ENCODE results near the gene TRAPPC8.
"Not testable (repeated sequence)": the region's sequence is repeated elsewhere in the genome, so short reads cannot be mapped to it uniquely, and the experiment has no call there.

Gene TRAPPC8

DNA sequence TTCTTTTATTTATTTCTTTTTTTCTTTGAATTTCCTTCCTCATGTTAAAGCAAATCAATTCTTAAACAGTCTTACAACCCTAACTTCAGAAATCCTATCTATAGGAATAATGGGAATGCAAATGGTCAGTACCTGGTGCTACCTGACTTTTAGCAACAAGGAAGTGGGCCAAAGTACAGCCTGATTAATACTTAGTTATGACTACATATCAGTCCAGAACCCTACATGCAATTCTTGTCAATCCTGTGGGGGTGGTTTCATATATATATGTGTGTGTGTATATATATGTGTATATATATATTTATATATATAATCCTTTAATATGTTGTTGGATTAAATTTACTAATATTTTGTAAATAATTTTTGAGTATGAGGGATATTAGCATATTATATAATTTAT is 14.8 kb upstream of the TRAPPC8 start:
- DNase-seq (ENCODE audit: low read depth): no peak
- TF ChIP-seq, protein P1, sequence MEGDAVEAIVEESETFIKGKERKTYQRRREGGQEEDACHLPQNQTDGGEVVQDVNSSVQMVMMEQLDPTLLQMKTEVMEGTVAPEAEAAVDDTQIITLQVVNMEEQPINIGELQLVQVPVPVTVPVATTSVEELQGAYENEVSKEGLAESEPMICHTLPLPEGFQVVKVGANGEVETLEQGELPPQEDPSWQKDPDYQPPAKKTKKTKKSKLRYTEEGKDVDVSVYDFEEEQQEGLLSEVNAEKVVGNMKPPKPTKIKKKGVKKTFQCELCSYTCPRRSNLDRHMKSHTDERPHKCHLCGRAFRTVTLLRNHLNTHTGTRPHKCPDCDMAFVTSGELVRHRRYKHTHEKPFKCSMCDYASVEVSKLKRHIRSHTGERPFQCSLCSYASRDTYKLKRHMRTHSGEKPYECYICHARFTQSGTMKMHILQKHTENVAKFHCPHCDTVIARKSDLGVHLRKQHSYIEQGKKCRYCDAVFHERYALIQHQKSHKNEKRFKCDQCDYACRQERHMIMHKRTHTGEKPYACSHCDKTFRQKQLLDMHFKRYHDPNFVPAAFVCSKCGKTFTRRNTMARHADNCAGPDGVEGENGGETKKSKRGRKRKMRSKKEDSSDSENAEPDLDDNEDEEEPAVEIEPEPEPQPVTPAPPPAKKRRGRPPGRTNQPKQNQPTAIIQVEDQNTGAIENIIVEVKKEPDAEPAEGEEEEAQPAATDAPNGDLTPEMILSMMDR (IDR thresholded peaks at IDR 0.05; ENCODE audit: low read length, missing control alignments): no peak
- no peak overlapping the region for H3K4me3 ChIP-seq (replicated peaks; ENCODE audit: low read depth, low read length)

DNA sequence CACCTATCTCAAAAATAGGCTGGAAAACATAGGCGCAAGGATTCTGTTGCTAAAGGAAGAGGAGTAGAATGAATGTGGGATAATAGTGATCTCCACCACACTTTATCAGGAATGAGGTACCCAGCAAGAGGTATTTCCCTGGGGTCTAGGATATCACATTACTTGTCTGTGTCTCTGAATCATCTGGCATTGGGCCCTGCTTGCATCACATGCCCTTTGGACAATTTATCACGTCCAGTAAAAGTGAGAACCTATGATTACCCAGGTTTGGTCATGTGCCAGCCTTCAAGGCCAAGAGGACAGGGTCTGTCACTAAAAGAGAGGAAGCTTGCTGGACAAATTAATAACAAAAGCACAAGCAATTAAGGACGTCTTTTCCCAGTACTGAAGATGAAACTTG is 11.4 kb upstream of the TRAPPC8 start:
- peak; percentile 25 for DNase-seq (ENCODE audit: low read depth)
- TF ChIP-seq, protein P1 (IDR thresholded peaks at IDR 0.05; ENCODE audit: low read length, missing control alignments): no peak
- H3K4me3 ChIP-seq (replicated peaks; ENCODE audit: low read depth, low read length): no peak overlapping the region

DNA sequence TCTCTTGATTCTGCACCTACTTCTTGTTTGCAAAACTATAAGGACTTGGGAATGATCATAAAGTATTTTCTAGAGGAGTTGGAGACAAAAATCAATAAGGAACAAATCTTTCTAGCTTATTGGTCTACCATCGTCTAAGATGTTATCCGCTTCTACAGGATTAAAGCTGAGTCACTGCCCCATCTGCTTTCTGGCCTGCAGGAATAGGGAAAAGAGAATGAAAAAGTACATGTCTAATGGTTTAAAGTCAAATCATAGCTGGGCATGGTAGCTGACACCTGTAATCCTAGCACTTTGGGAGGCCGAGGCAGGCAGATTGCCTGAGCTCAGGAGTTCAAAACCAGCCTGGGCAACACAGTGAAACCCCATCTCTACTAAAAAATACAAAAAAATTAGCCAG is 10.8 kb upstream of the TRAPPC8 start:
- not testable (repeated sequence) for H3K4me3 ChIP-seq (replicated peaks; ENCODE audit: low read depth, low read length); DNase-seq (ENCODE audit: low read depth)

DNA sequence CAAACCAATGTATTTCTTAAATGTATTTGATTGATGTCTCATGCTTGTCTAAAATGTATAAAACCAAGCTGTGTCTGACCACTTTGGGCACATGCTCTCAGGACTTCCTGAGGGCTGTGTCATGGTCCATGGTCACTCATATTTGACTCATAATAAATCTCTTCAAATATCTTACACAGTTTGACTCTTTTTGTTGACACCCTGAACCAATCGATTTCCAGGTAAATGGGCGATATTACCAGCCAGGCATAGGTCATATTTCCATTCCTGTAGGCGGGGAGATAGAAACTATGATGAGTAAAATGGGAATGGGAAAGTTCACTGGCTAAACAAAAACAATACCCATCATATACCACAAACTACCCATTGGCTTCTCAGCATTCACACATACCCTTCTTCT is 9.3 kb upstream of the TRAPPC8 start:
- TF ChIP-seq, protein P1 (IDR thresholded peaks at IDR 0.05; ENCODE audit: low read length, missing control alignments): no peak
- no peak for DNase-seq (ENCODE audit: low read depth)
- H3K4me3 ChIP-seq (replicated peaks; ENCODE audit: low read depth, low read length): no peak overlapping the region

DNA sequence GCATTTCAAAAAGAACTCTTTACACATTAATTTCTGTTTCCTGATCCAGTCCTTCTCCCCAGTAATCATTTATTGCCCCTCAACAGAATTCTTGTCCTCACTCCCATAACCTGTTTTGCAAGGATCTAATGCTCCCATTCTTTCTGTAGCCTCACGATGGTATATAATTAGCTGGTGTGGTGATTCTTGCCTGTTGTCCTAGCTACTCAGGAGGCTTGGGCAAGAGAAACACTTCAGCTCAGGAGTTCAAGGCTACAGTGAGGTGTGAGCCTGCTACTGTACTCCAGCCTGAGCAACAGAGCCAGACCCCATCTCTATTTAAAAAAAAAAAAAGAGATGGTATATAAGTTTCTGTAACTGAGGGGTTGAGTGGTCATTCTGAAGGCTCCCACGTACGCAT is 7.7 kb upstream of the TRAPPC8 start:
- DNase-seq (ENCODE audit: low read depth): no peak
- TF ChIP-seq, protein P1 (IDR thresholded peaks at IDR 0.05; ENCODE audit: low read length, missing control alignments): no peak
- H3K4me3 ChIP-seq (replicated peaks; ENCODE audit: low read depth, low read length): no peak overlapping the region

DNA sequence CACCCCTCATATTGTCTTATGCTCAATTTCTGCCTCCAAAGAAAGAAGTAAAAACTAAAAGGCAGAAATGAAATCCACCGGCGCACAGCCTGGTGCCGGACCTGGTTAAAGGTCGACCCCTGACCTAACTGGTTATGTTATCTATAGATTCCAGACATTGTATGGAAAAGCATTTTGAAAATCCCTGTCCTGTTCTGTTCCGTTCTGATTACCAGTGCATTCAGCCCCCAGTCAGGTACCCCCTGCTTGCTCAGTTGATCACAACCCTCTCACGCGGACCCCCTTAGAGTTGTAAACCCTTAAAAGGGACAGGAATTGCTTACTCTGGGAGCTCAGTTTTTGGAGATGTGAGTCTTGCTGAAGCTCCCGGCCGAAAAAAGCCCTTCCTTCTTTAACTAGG is 5.4 kb upstream of the TRAPPC8 start:
- DNase-seq (ENCODE audit: low read depth): not testable (repeated sequence)

DNA sequence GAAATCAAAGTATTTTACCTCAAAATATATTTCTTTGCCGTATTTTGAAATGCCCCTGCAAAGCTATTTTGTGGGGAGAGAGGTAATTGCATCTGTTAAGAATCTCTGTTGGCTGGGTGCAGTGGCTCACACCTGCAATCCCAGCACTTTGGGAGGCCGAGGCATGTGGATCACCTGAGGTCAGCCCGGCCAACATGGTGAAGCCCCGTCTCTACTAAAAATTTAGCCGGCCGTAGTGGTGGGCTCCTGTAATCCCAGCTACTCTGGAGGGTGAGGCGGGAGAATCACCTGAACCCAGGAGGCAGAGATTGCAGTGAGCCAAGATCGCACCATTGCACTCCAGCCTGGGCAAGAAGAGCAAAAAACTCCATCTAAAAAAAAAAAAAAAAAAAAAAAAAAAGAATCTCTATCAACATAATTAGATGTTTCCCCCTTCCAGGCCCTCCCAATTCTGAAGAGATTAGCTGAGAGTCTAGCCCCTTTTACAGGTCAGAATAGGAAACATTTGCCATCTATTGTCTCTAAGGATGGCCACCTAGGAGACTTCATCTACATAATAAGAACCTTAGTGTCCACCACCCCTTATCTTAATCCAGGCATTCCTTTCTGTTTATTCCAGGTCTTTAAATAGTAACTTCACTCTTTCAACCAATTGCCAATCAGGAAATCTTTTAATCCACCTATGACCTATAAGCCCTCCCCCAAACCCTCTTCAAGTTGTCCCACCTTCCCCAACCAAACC is 3.5 kb upstream of the TRAPPC8 start:
- DNase-seq (ENCODE audit: low read depth): no peak
- TF ChIP-seq, protein P1 (IDR thresholded peaks at IDR 0.05; ENCODE audit: low read length, missing control alignments): no peak
- H3K4me3 ChIP-seq (replicated peaks; ENCODE audit: low read depth, low read length): no peak overlapping the region

More for the DNA sequence above, 5.4 kb upstream of the TRAPPC8 start:
- not testable (repeated sequence) for H3K4me3 ChIP-seq (replicated peaks; ENCODE audit: low read depth, low read length)

Measured in fibroblast of pulmonary artery (primary cell).